HEK293 (cell line): ENCODE measurements around the gene SLC34A2.

Source experiments
- CTCF ChIP-seq: fragments of 450-650 bp; formaldehyde crosslinking; IDR thresholded peaks from 2 replicates; pipeline ENCODE4 v1.5.1; 2016; ENCODE audit warnings: missing biosample characterization, missing genetic modification characterization
- GFI1B ChIP-seq: fragments of 450-650 bp; formaldehyde crosslinking; IDR thresholded peaks from 2 replicates; pipeline ENCODE4 v1.5.1; 2016; ENCODE audit warnings: missing biosample characterization, missing genetic modification characterization
- KLF16 ChIP-seq: fragments of 450-650 bp; formaldehyde crosslinking; IDR thresholded peaks from 2 replicates; pipeline ENCODE4 v1.5.1; 2017; ENCODE audit warnings: missing biosample characterization, missing genetic modification characterization
- PRDM10 ChIP-seq: fragments of 450-650 bp; formaldehyde crosslinking; IDR thresholded peaks from 2 replicates; pipeline ENCODE4 v1.5.1; 2016; ENCODE audit warnings: missing biosample characterization, missing genetic modification characterization
- YY1 ChIP-seq: fragments of 450-650 bp; formaldehyde crosslinking; IDR thresholded peaks from 2 replicates; pipeline ENCODE4 v1.5.1; 2018; ENCODE audit warnings: missing biosample characterization, missing genetic modification characterization
- ZBTB10 ChIP-seq: fragments of 450-650 bp; formaldehyde crosslinking; IDR thresholded peaks from 2 replicates; pipeline ENCODE4 v1.5.1; 2016; ENCODE audit warnings: missing biosample characterization, missing genetic modification characterization
- ZNF785 ChIP-seq: fragments of 450-650 bp; formaldehyde crosslinking; IDR thresholded peaks from 2 replicates; pipeline ENCODE4 v1.5.1; 2016; ENCODE audit warnings: missing biosample characterization, missing genetic modification characterization
- ZNF830 ChIP-seq: fragments of 450-650 bp; IDR thresholded peaks from 2 replicates; pipeline ENCODE4 v1.5.0; 2018; ENCODE audit warnings: missing biosample characterization, missing genetic modification characterization, low read depth, mild to moderate bottlenecking, moderate library complexity

GRCh38 chr4:25677943-25678342, 22.3 kb downstream of the SLC34A2 start:
- no peak for TF ChIP-seq PRDM10 (tag by site-specific recombination)
- TF ChIP-seq ZBTB10 (tag by site-specific recombination) = no peak
- TF ChIP-seq ZNF785 = no peak
- TF ChIP-seq CTCF (tag by site-specific recombination) = no peak
- no peak for TF ChIP-seq GFI1B (tag by site-specific recombination)
- no peak for TF ChIP-seq KLF16 (tag by site-specific recombination)
- no peak for TF ChIP-seq YY1 (tag by site-specific recombination)
- TF ChIP-seq ZNF830 (tag by site-specific recombination) = no peak
